Right cardiac atrium (tissue), 5 donors: ENCODE data around the gene PCDH17. TPM values are rescaled to one million over a fixed set of nuclear protein-coding genes. Genes with fewer than 3 reads are reported as not detected.
A peak's percentile ranks its signal among the peaks of the same experiment; 100 is the strongest.

Experiments
- ATAC-seq, 2 donors: fragments of 200-7000 bp; cut with Tn5 transposase; one replicate each; pipeline versions ENCODE4 v1.8.0 to v1.9.1; 2020; ENCODE audit warnings: moderate library complexity in 2 of 2, mild to moderate bottlenecking in 1 of 2
- DNase-seq, 3 donors: peaks; one replicate each; pipeline ENCODE4 v3.0.0-alpha.2; 2020
- H3K27ac ChIP-seq: one replicate; pipeline ENCODE4 v1.5.1; 2013; ENCODE audit warnings: mild to moderate bottlenecking, low read length, control low read depth, moderate library complexity
- H3K27me3 ChIP-seq: one replicate; pipeline ENCODE4 v1.6.1; 2013; ENCODE audit not compliant: control insufficient read depth, insufficient read depth
- H3K4me1 ChIP-seq: one replicate; pipeline ENCODE4 v1.6.1; 2013; ENCODE audit warnings: low read length; ENCODE audit not compliant: control insufficient read depth, insufficient read depth
- H3K4me3 ChIP-seq: one replicate; pipeline ENCODE4 v1.5.1; 2013; ENCODE audit warnings: low read length, control low read depth
- H3K9me3 ChIP-seq: one replicate; pipeline ENCODE4 v1.6.1; 2013; ENCODE audit warnings: low read length; ENCODE audit not compliant: control insufficient read depth
- WGBS: extraction: QIAGEN DNeasy Blood & Tissue Kit; methylation state at CpG from one replicate; pipeline ENCODE4 v1.1.7; 2013; 5-methylcytosine and 5-hydroxymethylcytosine counted together
- intact Hi-C, 4 donors: fragments of 100-400 bp; cut with DNase I; formaldehyde crosslinking; loops; one replicate each; pipeline versions ENCODE4 v1.11.0 to v1.14.0; 2022 to 2023
- polyA plus RNA-seq: library from polyadenylated mRNA; stranded (reverse); fragments of 200-250 nt; gene quantifications from one replicate; pipeline ENCODE4 v1.2.3, GENCODE V29; 2013
- total RNA-seq, 4 donors: library from RNA; stranded (reverse); fragmentation: NEBNext Ultra II Directional; extraction: Animal tissue kit (Norgen Biotek cat#: 25700); gene quantifications; one replicate each; pipeline ENCODE4 v1.2.1, GENCODE V29; 2021
- donor health status: healthy with polysubstance abuse.
- donor health status: DM: no; HTN: yes; CAD: no.
- donor health status: DM: no; HTN: no; CAD: no.
- donor health status: DM: no; HTN: yes; CAD: no; lungs with severe emphysema.
- donor health status: DM: yes; HTN: yes; CAD: no.

PCDH17 gene
- total and polyA plus RNA-seq, 5 donors: 1.3 to 6.0 (median 5.4) TPM

DNA sequence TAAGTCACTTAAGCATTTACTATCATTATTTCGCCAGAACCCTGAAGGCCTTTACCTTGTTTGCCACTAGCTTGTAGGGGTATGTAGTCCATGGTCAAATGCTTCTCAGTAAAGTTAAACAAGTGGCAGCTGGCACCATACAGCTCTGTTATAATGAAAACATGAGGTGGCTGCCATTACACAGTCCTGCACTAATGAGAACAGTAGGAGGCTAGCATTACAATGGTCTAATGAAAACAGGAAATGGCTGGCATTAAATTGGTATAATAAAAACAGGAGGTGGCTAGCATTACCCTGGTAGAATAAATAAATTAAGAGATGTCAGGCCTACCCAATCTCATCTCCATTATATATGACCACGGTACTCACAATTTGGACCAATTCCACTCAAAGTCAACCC lies 107.5 kb downstream of the PCDH17 start:
- no peaks in the 10 kb centered on the region for H3K9me3 ChIP-seq
- intact Hi-C loops: no loop called here
- 72% methylated on average over 2 of the region's 2 CpGs for WGBS
- no peak overlapping the region for H3K27ac ChIP-seq
- DNase-seq (no peak), ATAC-seq (no peak)
- H3K27me3 ChIP-seq: no peaks in the 10 kb centered on the region
- H3K4me3 ChIP-seq: no peak overlapping the region
- peaks cover 1% of the 10 kb centered on the region for H3K4me1 ChIP-seq

DNA sequence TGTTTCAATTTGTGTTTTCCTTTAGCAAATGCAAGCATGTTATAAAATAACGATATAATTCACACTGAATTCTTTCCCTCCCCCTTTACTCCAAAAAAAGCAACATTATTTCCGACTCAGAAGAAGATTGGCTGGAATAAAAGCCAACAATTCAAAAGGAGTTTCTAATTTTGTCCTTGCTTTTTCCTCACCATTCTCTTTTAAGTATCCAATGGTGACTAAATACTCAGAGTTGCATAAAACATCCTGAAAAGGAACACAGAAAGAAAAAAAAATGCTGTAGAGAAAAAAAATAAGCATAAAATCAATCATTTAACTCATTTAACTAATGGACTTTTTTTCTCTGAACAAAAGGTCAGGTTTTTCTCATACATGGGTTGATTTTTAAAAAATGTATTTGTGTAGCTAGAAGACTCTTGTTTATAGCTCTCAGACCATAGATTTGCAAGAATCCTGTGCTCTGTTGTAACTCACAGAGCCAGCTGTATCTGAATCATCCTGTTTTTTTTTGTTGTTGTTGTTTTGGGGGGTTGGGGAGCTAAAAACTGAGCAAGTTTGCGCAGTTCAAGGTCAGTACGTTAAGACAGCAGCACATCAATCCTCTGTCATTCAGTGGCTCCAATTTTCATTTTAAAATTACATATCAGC lies 108.1 kb downstream of the PCDH17 start:
- peaks cover 1% of the 10 kb centered on the region for H3K4me1 ChIP-seq
- H3K27me3 ChIP-seq: no peaks in the 10 kb centered on the region
- no peaks in the 10 kb centered on the region for H3K9me3 ChIP-seq
- 37% methylated on average over 4 of the region's 4 CpGs for WGBS
- H3K27ac ChIP-seq: no peak overlapping the region
- H3K4me3 ChIP-seq: no peak overlapping the region
- no peak for DNase-seq
- intact Hi-C loops: no loop called here
- ATAC-seq: no peak

DNA sequence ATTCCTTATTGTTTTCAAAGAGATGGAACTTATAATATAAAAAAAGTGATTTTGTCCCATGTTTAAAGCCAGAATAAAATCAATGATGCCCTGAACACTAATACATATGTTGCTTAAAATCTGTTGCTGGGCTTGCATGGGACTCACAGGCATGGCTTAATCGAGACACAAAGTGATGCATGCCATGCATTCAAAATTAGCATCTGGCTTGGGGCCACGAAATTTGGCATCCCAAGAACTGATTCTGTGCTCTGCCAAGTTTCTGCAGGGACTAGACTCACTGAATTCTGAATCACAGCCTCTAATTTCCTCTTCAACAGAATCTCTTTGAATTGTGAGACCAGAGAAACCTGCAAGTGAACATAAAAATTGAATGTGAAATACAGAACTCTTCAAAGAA lies 109.2 kb downstream of the PCDH17 start:
- no peak overlapping the region for H3K4me3 ChIP-seq
- H3K27me3 ChIP-seq: no peaks in the 10 kb centered on the region
- DNase-seq (peak in 2 of 3 donors; percentile 14 to 65), ATAC-seq (peak; percentile 33 to 39)
- intact Hi-C loops: no loop called here
- WGBS: 22% methylated on average over 2 of the region's 2 CpGs
- no peak overlapping the region for H3K27ac ChIP-seq
- H3K9me3 ChIP-seq: no peaks in the 10 kb centered on the region
- H3K4me1 ChIP-seq: peaks cover 1% of the 10 kb centered on the region

DNA sequence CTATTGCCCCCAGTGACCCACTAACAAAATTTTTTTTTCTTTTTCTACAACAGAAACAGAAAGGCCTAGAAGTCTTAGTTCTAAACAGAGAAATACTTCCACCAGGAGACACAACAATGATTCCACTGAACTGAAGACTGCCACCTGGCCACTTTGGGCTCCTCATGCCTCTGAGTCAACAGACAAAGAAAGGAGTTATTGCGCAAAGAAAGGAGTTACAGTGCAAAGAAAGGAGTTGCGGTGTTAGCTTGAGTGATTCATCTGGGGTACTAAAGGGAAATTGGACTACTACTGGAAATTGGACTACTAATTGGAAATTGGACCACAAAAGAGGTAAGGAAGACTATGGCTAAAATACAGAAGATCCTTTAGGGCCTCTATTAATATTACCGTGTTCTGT lies 116.6 kb downstream of the PCDH17 start:
- no peak for DNase-seq
- no peak overlapping the region for H3K27ac ChIP-seq
- no peaks in the 10 kb centered on the region for H3K9me3 ChIP-seq
- no peaks in the 10 kb centered on the region for H3K4me1 ChIP-seq
- no peaks in the 10 kb centered on the region for H3K27me3 ChIP-seq
- 81% methylated on average over 3 of the region's 3 CpGs for WGBS
- intact Hi-C loops: no loop called here
- H3K4me3 ChIP-seq: no peak overlapping the region
- ATAC-seq: no peak

DNA sequence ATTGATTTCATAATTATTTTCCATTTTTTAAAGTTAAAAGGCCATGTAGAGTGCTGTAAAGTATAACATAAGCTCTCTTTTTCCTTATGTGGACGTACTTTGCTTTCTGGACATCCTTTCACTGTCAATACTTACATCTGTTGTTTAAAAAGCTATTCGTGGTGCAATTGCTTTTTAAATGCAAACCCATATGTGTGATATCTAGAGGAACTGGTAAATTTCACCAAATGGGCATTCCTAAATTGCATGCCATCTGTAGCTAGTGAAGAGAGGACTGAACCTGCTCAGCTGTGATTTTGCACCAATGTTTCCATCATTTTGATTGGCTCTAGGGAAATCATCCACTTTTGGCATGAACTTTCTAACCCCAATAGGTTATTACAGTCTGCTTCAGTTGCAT lies 129.4 kb downstream of the PCDH17 start:
- Histone ChIP-seq H3K9me3 (no peaks in the 10 kb centered on the region), H3K4me1 (no peaks in the 10 kb centered on the region), H3K27me3 (no peaks in the 10 kb centered on the region), H3K27ac (no peak overlapping the region), H3K4me3 (no peak overlapping the region)
- intact Hi-C loops: no loop called here
- WGBS: 71% methylated on average over 2 of the region's 2 CpGs
- DNase-seq: no peak
- ATAC-seq: no peak

DNA sequence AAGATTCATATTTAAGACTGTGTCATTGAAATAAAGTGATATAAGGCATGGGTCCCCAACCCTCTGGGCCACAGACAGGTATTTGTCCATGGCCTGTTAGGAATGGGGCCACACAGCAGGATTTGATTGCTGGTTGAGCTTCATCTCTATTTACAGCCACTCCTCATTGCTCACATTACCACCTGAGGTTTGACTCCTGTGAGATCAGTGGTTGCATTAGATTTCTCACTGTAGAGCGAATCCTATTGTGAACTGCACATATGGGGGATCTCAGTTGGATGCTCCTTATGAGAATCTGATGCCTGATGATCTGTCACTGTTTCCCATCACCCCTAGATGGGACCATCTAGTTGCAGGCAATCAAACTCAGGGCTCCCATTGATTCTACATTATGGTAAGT lies 132.1 kb downstream of the PCDH17 start:
- no peak for ATAC-seq
- Histone ChIP-seq H3K4me1 (no peaks in the 10 kb centered on the region), H3K4me3 (no peak overlapping the region), H3K27me3 (no peaks in the 10 kb centered on the region), H3K27ac (no peak overlapping the region), H3K9me3 (no peaks in the 10 kb centered on the region)
- whole genome bisulfite sequencing: 85% methylated on average over 1 of the region's 1 CpG
- intact Hi-C loops: no loop called here
- DNase-seq: no peak
